Liver (tissue), 9 donors: ENCODE results near the gene RSRC1. TPM values are rescaled to one million over a fixed set of nuclear protein-coding genes. Genes with fewer than 3 reads are reported as not detected.

Source experiments
- DNase-seq: peaks from one replicate; pipeline ENCODE4 v3.0.0-alpha.2; 2017; ENCODE audit warnings: low spot score
- H3K27ac ChIP-seq, 2 donors: one replicate each; pipeline ENCODE4 v1.7.0; 2013; ENCODE audit warnings: inconsistent platforms in 2 of 2, low read length in 2 of 2, control low read depth in 1 of 2, low read depth in 1 of 2, mild to moderate bottlenecking in 1 of 2
- H3K27me3 ChIP-seq, 4 donors: one replicate each; pipeline versions ENCODE4 v1.6.1 to v1.7.0; 2013; ENCODE audit warnings: low read length in 3 of 4, inconsistent platforms in 1 of 4, mild to moderate bottlenecking in 1 of 4, moderate library complexity in 1 of 4; ENCODE audit not compliant: control insufficient read depth in 4 of 4, insufficient read depth in 4 of 4
- H3K36me3 ChIP-seq, 4 donors: one replicate each; pipeline versions ENCODE4 v1.6.1 to v1.7.0; 2013; ENCODE audit warnings: low read length in 3 of 4, mild to moderate bottlenecking in 3 of 4, low read depth in 1 of 4, moderate library complexity in 1 of 4; ENCODE audit not compliant: control insufficient read depth in 4 of 4, insufficient read depth in 3 of 4
- H3K4me1 ChIP-seq, 4 donors: one replicate each; pipeline versions ENCODE4 v1.6.1 to v1.7.0; 2013; ENCODE audit warnings: low read length in 3 of 4, mild to moderate bottlenecking in 3 of 4, moderate library complexity in 1 of 4; ENCODE audit not compliant: control insufficient read depth in 4 of 4, insufficient read depth in 4 of 4
- H3K4me3 ChIP-seq, 3 donors: one replicate each; pipeline versions ENCODE4 v1.6.1 to v1.7.0; 2013; ENCODE audit warnings: low read length in 3 of 3, control low read depth in 1 of 3, low read depth in 1 of 3, mild to moderate bottlenecking in 1 of 3
- H3K9ac ChIP-seq, 2 donors: one replicate each; pipeline ENCODE4 v1.7.0; 2013; ENCODE audit warnings: low read length in 2 of 2, mild to moderate bottlenecking in 2 of 2, moderate library complexity in 2 of 2, control low read depth in 1 of 2, low read depth in 1 of 2
- H3K9me3 ChIP-seq, 4 donors: one replicate each; pipeline versions ENCODE4 v1.6.1 to v1.7.0; 2013; ENCODE audit warnings: low read length in 3 of 4; ENCODE audit not compliant: control insufficient read depth in 4 of 4
- ATF3 ChIP-seq: IDR thresholded peaks from 2 replicates; pipeline ENCODE4 v1.6.1; 2016; ENCODE audit warnings: antibody characterized with exemption
- CTCF ChIP-seq: fragments of 150-350 bp; IDR thresholded peaks from 2 replicates; pipeline ENCODE4 v1.5.1; 2017; ENCODE audit warnings: improper control_type of control experiment, low read depth, low read length; ENCODE audit not compliant: missing input control
- EGR1 ChIP-seq, 2 donors: IDR thresholded peaks; 2 replicates each; pipeline ENCODE4 v1.6.1; 2016 to 2018; ENCODE audit warnings: antibody characterized with exemption in 2 of 2, low read depth in 2 of 2
- FOXA1 ChIP-seq: IDR thresholded peaks from 2 replicates; pipeline ENCODE4 v1.6.1; 2016; ENCODE audit warnings: antibody characterized with exemption
- FOXA2 ChIP-seq: IDR thresholded peaks from 2 replicates; pipeline ENCODE4 v1.6.1; 2016; ENCODE audit warnings: antibody characterized with exemption
- GABPA ChIP-seq, 2 donors: IDR thresholded peaks in 1 of 2; conservative IDR thresholded peaks in 1 of 2; 2 replicates each; pipeline ENCODE4 v1.6.1; 2016; ENCODE audit warnings: antibody characterized with exemption in 2 of 2, mild to moderate bottlenecking in 1 of 2, moderate library complexity in 1 of 2
- HNF4A ChIP-seq, 2 donors: conservative IDR thresholded peaks; 2 replicates each; pipeline ENCODE4 v1.6.1; 2016; ENCODE audit warnings: antibody characterized with exemption in 2 of 2, mild to moderate bottlenecking in 2 of 2
- HNF4G ChIP-seq: IDR thresholded peaks from 2 replicates; pipeline ENCODE4 v1.6.1; 2016; ENCODE audit warnings: antibody characterized with exemption
- JUND ChIP-seq, 2 donors: IDR thresholded peaks; 2 replicates each; pipeline ENCODE4 v1.6.1; 2016; ENCODE audit warnings: antibody characterized with exemption in 2 of 2
- MAX ChIP-seq: IDR thresholded peaks from 2 replicates; pipeline ENCODE4 v1.6.1; 2016; ENCODE audit warnings: antibody characterized with exemption
- NR2F2 ChIP-seq: IDR thresholded peaks from 2 replicates; pipeline ENCODE4 v1.6.1; 2016; ENCODE audit warnings: antibody characterized with exemption
- RAD21 ChIP-seq, 2 donors: IDR thresholded peaks; 2 replicates each; pipeline ENCODE4 v1.6.1; 2016; ENCODE audit warnings: antibody characterized with exemption in 2 of 2, mild to moderate bottlenecking in 2 of 2
- REST ChIP-seq: IDR thresholded peaks from 2 replicates; pipeline ENCODE4 v1.6.1; 2016; ENCODE audit warnings: antibody characterized with exemption, mild to moderate bottlenecking
- RXRA ChIP-seq, 2 donors: IDR thresholded peaks; 2 replicates each; pipeline ENCODE4 v1.6.1; 2017 to 2018; ENCODE audit warnings: antibody characterized with exemption in 2 of 2, mild to moderate bottlenecking in 1 of 2
- SP1 ChIP-seq: IDR thresholded peaks from 2 replicates; pipeline ENCODE4 v1.6.1; 2018; ENCODE audit warnings: antibody characterized with exemption, mild to moderate bottlenecking
- TAF1 ChIP-seq: conservative IDR thresholded peaks from 2 replicates; pipeline ENCODE4 v1.6.1; 2016; ENCODE audit warnings: antibody characterized with exemption, mild to moderate bottlenecking
- YY1 ChIP-seq: IDR thresholded peaks from 2 replicates; pipeline ENCODE4 v1.6.1; 2016; ENCODE audit warnings: antibody characterized with exemption, mild to moderate bottlenecking
- ZBTB33 ChIP-seq: IDR thresholded peaks from 2 replicates; pipeline ENCODE4 v1.6.1; 2016; ENCODE audit warnings: antibody characterized with exemption
- WGBS: extraction: QIAGEN DNeasy Blood & Tissue Kit; methylation state at CpG from one replicate; pipeline ENCODE4 v1.1.7; 2013; 5-methylcytosine and 5-hydroxymethylcytosine counted together
- polyA plus RNA-seq, 2 donors: library from polyadenylated mRNA; stranded (reverse) in 1 of 2; unstranded in 1 of 2; fragments of 200-250 nt in 1 of 2; fragments of >200 nt in 1 of 2; fragmentation: Nextera tagmentation in 1 of 2; extraction: Ambion mirVana in 1 of 2; gene quantifications; one replicate each; pipeline versions ENCODE4 v1.2.1 to v1.2.3, GENCODE V29; 2013 to 2015
- total RNA-seq, 2 donors: library from RNA; depleted of rRNA; stranded (reverse); fragments of >200 nt; gene quantifications; one replicate each; pipeline ENCODE4 v1.2.3, GENCODE V29; 2014
- donor health status: healthy.
- donor health status: healthy.
- donor health status: healthy.
- donor health status: healthy.
- donor health status: healthy.

RSRC1 gene
- total and polyA plus RNA-seq, 4 donors: 7.2 to 30.3 (median 20.7) TPM

GRCh38 chr3:158085931-158086330 lies 24.0 kb upstream of the RSRC1 start:
- WGBS: 54% methylated on average over 1 of the region's 1 CpG
- no peaks in the 10 kb centered on the region for H3K4me1 ChIP-seq
- H3K4me3 ChIP-seq: no peak overlapping the region
- no peak overlapping the region for H3K27ac ChIP-seq
- DNase-seq: no peak
- H3K9ac ChIP-seq: no peak overlapping the region
- H3K9me3 ChIP-seq: peaks cover 0 to 3% (median 0%) of the 10 kb centered on the region in 4 donors
- peaks cover 0 to 8% (median 1%) of the 10 kb centered on the region in 4 donors for H3K27me3 ChIP-seq
- H3K36me3 ChIP-seq: no peaks in the 10 kb centered on the region
- no peak for TF ChIP-seq TAF1
- no peak for TF ChIP-seq HNF4G
- no peak for TF ChIP-seq YY1
- TF ChIP-seq NR2F2: no peak
- TF ChIP-seq JUND (IDR thresholded peaks at IDR 0.05): no peak
- no peak for TF ChIP-seq FOXA2
- TF ChIP-seq FOXA1: no peak
- TF ChIP-seq GABPA (IDR thresholded peaks at IDR 0.05 in 1 of 2, conservative IDR thresholded peaks at IDR 0.05 in 1 of 2): no peak
- TF ChIP-seq RAD21 (IDR thresholded peaks at IDR 0.05): no peak
- TF ChIP-seq CTCF: no peak

- no peaks in the 10 kb centered on the region for H3K4me1 ChIP-seq
- H3K27ac ChIP-seq: no peak overlapping the region
- no peak for TF ChIP-seq GABPA (IDR thresholded peaks at IDR 0.05 in 1 of 2, conservative IDR thresholded peaks at IDR 0.05 in 1 of 2)
- TF ChIP-seq NR2F2: no peak
- TF ChIP-seq TAF1: no peak
- TF ChIP-seq FOXA2: no peak
- no peak for TF ChIP-seq ZBTB33
- TF ChIP-seq HNF4G: no peak
- TF ChIP-seq MAX: no peak
- TF ChIP-seq EGR1 (IDR thresholded peaks at IDR 0.05; ENCODE audit: low read depth in 2 of 2): no peak
- TF ChIP-seq JUND (IDR thresholded peaks at IDR 0.05): no peak
- TF ChIP-seq RAD21 (IDR thresholded peaks at IDR 0.05): no peak
- TF ChIP-seq ATF3: no peak
- no peak for TF ChIP-seq REST
- no peak for TF ChIP-seq CTCF
- no peak for TF ChIP-seq FOXA1
- no peak for TF ChIP-seq HNF4A (conservative IDR thresholded peaks at IDR 0.05)
- TF ChIP-seq RXRA (IDR thresholded peaks at IDR 0.05): no peak
- no peak for TF ChIP-seq YY1
- no peak for TF ChIP-seq SP1
- 17% methylated on average over 1 of the region's 1 CpG for whole genome bisulfite sequencing
- peaks cover 0 to 3% (median 0%) of the 10 kb centered on the region in 4 donors for H3K9me3 ChIP-seq
- H3K4me3 ChIP-seq: no peak overlapping the region
- DNase-seq: no peak
- H3K27me3 ChIP-seq: peaks cover 0 to 6% (median under 1%) of the 10 kb centered on the region in 4 donors
- no peak overlapping the region for H3K9ac ChIP-seq
- H3K36me3 ChIP-seq: no peaks in the 10 kb centered on the region
Measured at GRCh38 chr3:158086361-158086760, 23.5 kb upstream of the RSRC1 start.
